LoVo (cell line): ENCODE data around the gene REPS2.
A peak's percentile ranks its signal among the peaks of the same experiment; 100 is the strongest.

Source experiments
- DNase-seq: peaks from one replicate; pipeline ENCODE4 v3.0.0-alpha.2; 2016; ENCODE audit warnings: low spot score

The REPS2 gene

GRCh38 chrX:17036171-17036961 is 89.9 kb downstream of the REPS2 start:
- DNase-seq, result no peak

GRCh38 chrX:17038277-17038676 is 91.8 kb downstream of the REPS2 start:
- no peak for DNase-seq

DNA sequence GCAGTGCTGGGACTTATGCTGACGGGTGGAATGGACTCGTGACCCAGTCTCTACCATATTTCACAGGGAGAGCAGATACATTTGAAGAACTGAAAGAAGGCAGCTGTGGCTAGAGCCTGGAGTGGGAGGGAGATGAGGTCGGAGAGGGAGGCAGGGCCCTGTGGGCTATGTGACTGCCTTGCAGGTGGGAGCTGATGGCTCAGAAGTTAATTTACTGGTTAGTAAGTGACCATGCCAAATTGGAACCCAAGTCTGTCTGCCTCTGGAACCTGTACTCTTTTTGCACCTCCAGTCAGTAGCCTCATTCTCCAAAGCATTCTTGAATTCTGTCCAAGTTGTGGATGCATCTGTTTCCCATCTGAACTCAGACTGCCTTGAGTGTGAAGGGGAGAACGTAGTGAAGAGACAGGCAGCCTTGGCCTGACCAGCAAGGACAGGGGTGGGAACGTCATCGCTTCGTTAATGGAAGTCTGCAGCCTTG is 92.3 kb downstream of the REPS2 start:
- no peak for DNase-seq

DNA sequence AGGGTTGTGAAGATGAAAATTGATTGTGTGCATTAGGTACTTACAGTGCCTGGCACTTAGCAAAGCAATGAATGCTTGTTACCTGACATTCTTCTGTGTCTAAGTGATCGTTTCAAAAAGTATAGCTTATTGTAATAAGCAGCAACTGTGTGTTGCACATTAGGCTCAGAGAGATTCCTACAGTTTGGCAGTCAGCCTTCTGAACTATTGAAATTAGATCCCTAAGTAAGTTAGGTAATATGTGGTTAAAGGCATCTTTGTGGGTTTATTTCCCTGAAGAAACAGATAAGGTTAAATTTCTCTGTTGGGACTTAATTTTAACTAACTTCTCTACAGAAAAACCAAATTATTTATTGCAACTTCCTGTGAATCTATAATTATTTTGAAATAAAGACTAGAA is 93.4 kb downstream of the REPS2 start:
- DNase-seq, result no peak

- DNase-seq, result no peak
Observed at GRCh38 chrX:17040711-17041110, 94.3 kb downstream of the REPS2 start.

DNA sequence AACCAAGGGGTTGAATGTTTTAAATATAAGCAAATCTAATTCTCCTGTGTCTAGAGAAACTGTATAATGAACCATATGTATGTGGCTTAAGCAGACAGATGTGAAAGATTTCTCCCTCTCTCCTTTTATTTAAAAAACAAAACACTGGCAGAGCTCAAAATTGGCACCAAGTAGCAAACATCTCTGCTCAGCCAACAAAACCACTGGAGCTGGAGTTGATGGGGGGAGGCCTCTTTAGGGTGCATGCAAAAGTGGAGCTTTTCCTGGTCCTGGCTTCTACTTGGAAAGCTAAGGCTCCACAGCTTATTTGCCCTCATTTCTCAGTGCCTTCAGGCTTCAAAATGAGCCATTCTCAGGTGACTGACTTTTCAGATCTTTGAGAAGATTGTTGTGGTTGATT is 95.6 kb downstream of the REPS2 start:
- no peak for DNase-seq

- peak; percentile 58 for DNase-seq
Observed at GRCh38 chrX:17046478-17047097, 100.1 kb downstream of the REPS2 start.

GRCh38 chrX:17047224-17047623 is 100.8 kb downstream of the REPS2 start:
- no peak for DNase-seq

GRCh38 chrX:17052210-17052609 is 105.8 kb downstream of the REPS2 start:
- DNase-seq, result no peak

GRCh38 chrX:17052793-17053192 is 106.3 kb downstream of the REPS2 start:
- DNase-seq, result no peak

- DNase-seq, result no peak
Observed at GRCh38 chrX:17053502-17053901, 107.0 kb downstream of the REPS2 start.

DNA sequence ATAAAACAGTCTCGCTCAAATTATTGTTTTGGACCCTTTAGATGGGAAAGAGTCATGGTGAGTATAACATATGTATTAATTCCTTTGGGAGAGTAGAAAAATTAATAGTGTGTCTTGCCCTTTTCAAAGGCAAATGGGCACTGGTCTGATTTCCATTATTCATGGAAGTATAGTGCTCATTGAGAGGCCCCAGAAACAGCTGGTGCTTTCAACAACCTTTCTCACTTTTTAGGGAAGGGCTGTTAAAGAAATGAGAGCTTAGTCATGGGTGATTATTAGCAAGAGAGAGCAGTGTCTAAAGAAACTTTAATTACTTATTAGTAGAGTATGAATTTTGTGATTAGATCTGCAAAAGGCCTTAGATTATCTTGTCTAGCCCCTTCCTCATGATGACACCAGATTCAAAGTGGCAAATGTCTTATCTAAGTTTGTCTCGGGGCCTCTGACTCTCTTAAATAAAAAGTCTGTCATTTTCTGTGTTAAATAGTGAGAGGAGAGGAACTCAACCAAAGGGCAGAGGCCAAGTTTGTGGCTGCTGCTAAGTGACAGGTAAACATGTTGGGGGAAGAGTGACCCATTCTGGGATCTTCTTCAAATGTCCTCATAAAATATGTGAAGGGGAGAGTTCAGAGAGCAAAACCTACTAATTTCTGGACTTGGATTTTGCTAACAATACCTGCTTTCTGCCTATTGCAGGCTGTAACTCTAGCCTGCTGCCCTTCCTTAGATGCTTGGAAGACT is 110.6 kb downstream of the REPS2 start:
- no peak for DNase-seq

DNA sequence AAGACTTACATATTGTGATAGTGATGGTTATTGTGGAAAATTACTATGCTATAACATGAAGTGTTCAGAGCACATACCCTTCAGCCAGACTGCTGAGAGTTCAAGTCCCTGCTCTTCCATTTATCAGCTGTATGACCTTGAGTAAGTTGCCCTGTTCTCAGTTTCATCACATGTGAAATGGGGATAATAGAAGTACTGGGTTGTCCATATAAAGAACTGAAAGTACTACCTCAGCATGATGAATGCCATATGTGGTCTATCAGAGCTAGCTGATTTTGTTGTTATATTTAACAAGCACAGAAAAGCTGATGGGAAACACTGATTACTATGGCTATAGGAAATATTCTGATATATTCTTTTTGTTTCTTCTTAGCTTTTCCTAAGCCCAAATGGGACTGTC is 115.6 kb downstream of the REPS2 start:
- DNase-seq, result no peak

DNA sequence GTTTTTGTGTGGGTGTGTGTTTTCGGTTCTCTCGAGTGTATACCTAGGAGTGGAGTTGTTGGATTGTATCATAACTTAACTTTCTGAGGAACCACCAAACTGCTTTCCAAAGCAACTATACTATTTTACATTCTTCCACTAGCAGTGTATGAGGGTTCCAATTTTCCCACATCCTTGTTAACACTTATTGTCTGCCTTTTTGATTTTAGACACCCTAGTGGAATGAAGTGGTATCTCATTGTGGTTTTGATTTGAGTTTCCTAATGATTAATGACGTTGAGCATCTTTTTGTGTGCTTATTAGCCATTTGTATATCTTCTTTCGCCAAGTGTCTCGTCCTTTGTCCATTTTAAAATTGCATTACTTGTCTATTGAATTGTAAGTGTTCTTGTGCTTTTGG is 118.6 kb downstream of the REPS2 start:
- DNase-seq, result no peak

GRCh38 chrX:17067534-17067933 is 121.1 kb downstream of the REPS2 start:
- no peak for DNase-seq

- DNase-seq, result no peak
Observed at GRCh38 chrX:17072301-17072700, 125.8 kb downstream of the REPS2 start.

DNA sequence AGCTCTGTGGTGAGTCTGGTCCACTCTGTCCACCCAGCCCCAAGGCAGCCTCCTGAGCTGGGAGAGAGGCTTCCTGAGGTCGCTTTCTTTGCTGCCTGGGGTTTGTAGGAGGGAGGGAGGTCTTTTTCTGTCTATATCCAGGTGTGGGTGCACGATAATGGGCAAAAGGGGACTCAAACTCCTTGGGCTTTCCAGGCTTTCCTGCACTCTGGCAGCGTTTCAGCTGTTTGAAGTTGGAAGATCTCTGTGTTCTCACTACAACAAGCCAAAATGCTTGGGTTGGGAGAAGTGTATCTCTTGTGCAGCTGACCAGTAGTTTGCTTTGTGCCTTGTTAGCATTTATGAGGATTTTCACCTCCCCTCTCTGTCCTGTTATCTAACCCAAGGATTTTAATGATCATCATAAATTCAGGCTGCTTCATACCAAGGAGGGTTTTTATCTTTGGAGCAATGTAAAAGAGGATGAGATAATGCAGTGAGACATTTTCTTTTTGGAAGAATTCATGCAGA is 126.3 kb downstream of the REPS2 start:
- DNase-seq, result no peak

DNA sequence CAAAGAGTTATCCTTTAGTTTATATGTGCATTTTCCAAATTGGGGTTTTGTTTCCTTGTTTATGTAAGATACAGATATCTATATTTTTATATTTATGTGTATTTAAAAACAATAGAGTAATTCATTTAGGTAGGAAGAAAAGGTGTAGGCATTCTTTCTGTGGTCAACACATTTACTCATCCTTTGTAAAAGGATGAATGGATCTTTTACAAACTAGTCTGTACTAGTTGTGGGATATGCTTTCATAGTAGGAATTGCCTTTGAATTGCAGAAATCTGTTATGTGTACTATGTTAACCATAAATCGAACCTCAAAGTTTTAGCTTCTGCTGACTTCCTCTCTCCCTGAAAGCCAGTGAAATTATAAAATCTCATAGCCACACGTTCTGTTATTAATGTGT is 128.5 kb downstream of the REPS2 start:
- no peak for DNase-seq

- no peak for DNase-seq
Observed at GRCh38 chrX:17077361-17077760, 130.9 kb downstream of the REPS2 start.

DNA sequence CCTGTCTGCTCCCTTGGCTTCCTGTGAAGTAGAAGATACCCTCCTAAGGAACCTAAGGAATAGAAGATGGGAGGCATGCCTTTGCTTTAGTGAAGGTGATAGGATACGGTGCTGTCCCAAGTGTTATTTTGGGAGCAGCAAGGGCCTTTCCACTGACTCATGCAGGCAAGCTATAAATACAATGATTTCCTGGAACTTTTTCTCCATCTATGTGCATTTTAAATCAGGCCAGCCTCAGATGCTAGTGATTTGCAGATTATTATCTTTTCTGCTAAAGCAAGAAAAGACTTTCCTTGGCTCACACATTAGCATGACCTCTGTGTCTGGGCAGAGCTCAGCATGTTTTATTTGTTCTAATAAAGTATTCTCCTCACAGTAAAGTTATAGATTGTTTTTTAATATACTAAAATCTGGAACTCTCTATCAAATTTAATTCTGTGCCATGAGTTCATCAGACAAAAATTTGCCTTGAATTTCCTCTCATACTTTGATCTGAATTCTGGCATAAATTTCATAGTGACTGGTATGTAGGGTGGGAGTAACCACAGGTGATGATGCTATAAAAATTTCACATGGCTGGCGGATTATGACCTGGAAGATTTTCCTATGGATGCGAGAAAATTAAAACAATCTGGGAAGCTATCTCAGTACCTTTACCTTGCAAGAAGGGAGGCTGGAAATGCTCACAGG is 131.7 kb downstream of the REPS2 start:
- DNase-seq, result no peak

DNA sequence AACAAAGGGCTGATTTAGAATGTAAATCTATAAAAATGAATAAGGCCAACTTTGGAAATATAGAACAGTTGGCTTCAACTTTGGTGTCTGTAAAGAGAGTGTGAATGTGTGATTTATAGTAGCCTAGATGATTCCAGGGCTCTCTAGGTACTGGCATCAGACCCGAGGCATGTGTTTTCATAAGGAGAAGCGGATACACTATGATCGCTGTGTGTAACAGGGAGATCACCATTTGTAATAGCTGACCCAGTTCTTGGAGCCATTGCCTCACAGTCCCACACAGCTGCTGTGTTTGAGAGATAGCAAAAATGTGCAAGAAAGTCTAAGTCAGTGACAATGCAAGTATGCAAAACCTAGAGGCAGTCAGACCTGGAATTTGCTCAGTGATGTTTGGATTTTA is 135.1 kb downstream of the REPS2 start:
- DNase-seq, result no peak

DNA sequence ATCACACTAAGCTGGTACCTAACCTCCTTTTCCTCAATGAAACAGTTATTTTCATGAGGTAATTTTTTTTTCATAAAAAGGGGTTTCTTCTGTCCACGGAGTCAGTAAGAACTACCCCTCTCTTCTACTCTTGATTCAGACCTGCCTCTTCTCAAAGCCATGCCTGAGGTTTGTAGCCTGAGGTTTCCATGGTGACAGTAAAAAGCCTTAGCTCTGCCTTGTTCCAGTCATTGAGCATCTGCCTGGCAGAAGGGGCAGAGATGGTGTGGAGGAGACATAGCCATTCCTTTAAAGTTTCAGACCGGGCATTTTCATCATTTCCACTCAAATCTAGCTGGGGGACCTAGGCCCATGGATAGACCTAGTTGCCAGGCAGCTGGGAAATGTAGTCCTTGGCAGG is 135.5 kb downstream of the REPS2 start:
- DNase-seq, result no peak
